ENCODE measurements around the gene EHBP1.
"Not testable (repeated sequence)": the region's sequence is repeated elsewhere in the genome, so short reads cannot be mapped to it uniquely, and the experiment has no call there.

The EHBP1 gene

DNA sequence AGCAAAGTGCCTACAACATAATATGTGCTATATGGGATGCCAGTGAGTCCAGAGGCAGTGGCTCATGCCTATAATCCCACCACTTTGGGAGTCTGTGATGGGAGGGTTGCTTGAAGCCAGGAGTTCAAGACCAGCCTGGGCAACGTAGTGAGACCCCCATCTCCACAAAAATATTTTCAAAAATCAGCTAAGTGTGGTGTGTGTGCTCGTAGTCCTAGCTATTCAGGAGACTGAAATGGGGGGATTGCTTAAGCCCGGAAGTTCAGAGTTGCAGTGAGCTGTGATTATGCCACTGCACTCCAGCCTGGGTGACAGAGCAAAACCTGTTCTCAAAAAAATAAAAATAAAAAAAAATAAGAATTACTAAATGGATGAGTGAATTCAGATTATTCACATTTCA lies 368.5 kb downstream of the EHBP1 start:
- no peak for DNase-seq (ENCODE audit: low read depth)

DNA sequence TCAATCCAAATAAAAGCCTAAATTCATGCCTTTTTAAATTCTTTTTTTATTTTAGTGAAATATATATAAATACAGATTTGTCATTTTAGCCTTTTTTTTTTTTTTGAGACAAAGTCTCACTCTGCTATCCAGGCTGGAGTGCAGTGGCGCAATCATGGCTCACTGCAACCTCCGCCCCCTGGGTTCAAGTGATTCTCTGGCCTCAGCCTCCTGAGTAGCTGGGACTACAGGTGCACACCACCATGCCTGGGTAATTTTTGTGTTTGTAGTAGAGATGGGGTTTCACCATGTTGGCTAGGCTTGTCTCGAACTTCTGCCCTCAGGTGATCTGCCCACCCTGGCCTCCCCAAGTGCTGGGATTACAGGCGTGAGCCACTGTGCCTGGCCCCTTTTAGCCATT lies 368.9 kb downstream of the EHBP1 start:
- DNase-seq (ENCODE audit: low read depth) = not testable (repeated sequence)

DNA sequence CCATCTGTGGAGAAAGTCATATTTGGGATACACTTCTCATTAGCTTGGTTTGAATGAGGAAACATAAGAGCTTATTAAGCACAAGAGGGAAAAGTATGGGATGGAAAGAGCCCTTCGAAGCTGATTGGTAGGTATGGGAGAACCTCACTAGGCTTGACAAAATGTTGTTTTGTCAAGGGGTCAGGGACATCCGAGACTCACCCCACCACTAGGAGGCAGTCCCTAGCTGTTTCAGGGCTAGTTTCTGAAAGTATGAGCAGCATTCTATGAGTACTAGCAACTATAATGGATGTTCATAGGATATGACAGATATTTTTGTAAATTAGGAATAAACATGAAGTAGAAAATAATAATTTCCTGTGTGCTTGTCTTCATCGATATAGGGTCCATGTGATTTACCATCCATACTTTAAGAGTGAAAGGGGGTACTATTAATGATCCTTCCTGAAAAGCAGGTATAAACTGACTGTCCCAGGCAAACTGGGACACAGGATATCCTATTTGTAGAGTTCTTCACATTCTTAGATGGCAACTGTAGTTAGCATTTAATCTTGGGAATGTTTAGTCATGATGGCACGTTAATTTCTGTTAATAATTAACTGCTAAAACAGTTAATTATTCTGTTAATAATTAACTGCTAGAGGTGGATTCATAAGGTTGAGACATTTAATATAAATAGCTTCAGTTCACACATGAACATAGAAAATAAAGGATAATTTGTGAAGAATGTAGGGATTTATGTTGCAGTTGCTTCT lies 373.5 kb downstream of the EHBP1 start:
- DNase-seq (ENCODE audit: low read depth) = no peak

DNA sequence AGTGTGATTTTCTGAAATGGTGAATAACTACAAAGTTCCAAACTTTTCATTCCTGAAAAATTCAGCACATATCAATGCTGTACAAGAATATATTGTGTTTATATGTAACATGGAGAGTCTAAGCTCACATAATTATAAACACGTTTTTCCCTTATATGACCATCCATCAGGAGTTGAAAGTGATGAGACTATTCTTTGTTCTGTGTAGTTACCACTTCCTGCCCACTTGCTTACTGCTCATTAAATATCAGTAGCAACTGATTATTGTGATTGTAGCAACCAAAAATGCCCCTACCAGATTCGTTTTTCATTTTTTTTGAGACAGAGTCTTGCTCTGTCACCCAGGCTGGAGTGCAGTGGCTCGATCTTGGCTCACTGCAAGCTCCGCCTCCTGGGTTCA lies 375.9 kb downstream of the EHBP1 start:
- DNase-seq (ENCODE audit: low read depth) = no peak

DNA sequence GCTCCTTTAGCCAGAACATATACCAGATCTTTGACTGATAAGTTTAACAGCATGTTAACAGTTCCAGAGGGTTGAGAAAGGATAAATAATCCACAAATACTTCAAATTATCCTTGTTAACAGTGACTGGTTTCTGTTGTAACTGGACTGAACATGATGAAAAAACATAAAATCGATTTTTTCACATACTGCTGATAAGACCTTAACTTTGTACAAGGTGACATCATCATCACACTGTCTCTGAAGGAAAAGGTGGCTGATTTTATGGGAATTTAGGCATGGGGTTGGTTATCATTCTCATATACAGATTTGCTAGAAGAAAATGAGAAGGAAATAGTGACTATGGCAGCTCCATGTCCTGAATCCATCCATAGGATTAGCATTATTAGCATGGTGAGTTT lies 381.2 kb downstream of the EHBP1 start:
- DNase-seq (ENCODE audit: low read depth) = no peak

DNA sequence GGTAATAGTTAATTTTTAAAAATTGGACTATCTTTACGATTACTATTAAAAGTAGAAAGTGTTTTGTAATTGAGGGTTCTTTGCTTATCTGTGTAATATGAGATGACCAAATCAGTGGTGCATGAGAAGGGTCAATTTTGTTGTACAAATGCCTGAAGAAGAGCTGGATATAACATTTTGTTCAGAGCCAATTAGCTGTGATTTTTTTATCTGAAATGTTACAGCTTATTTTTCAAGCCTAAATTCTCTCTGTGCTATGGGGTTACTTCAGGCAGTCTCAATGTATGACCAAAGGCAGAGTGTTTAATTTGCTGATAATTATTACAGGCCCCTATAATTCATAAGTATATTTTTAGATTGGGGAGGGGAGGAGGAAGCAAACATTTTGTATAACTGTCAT lies 386.9 kb downstream of the EHBP1 start:
- DNase-seq (ENCODE audit: low read depth) = no peak

DNA sequence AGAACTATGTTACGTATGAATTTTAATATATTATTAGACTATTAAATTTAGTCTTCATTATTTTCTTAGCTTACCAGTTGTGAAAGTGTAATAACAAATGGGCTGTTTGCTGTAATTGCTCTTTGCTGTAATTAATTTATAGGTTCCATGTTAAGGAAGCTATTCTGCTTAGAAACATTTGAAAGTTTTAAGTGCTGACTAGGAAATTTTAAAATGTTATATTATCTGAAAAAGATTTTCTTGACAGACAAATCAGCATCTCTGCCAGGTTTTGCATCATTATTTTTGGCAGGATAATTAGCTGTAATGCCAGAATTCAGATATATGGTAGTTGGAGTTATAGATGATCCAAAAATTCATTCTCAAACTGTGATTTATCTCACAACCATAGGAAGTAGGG lies 387.3 kb downstream of the EHBP1 start:
- DNase-seq (ENCODE audit: low read depth) = no peak

DNA sequence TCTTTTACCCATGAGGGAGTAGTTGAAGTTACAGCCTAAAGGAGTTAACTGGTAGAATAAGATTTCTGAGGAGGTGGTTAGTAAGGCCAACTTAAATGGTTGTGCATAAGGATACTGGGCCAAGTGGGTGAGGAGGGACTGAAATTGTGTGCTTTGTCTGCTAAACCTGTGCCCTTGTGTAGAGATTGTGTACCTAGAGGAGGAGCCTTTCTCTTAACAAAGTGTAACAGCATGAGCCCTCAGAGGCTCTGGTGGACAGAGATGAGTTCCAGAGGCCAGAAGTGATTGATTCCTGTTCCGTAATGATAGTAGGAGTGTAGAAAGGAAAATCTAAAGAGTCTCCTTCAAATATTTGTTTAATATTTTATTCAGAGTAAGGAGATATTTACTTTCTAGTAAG lies 388.0 kb downstream of the EHBP1 start:
- no peak for DNase-seq (ENCODE audit: low read depth)
